Left ventricle myocardium superior (tissue), 1 donor: ENCODE data around the gene IQUB. TPM values are rescaled to one million over a fixed set of nuclear protein-coding genes. Genes with fewer than 3 reads are reported as not detected.

Source experiments
- ATAC-seq: fragments of 200-7000 bp; cut with Tn5 transposase; one replicate; pipeline ENCODE4 v1.9.1; 2020; ENCODE audit warnings: mild to moderate bottlenecking, moderate library complexity
- DNase-seq: peaks from one replicate; pipeline ENCODE4 v3.0.0-alpha.2; 2020
- intact Hi-C: fragments of 100-400 bp; cut with micrococcal nuclease; formaldehyde crosslinking; loops from one replicate; pipeline ENCODE4 v1.11.0; 2022
- long read RNA-seq: library from polyadenylated mRNA; unstranded; transcript quantifications from one replicate; pipeline ENCODE4 v2.0.0, GENCODE V29; 2021
- total RNA-seq: library from RNA; stranded (reverse); fragmentation: NEBNext Ultra II Directional; extraction: Animal tissue kit (Norgen Biotek cat#: 25700); gene quantifications from one replicate; pipeline ENCODE4 v1.2.1, GENCODE V29; 2021
- donor health status: DM: no; HTN: yes; CAD: no; lungs with severe emphysema.

The IQUB gene
- total RNA-seq, result 0.32 TPM
- long read RNA-seq, partial matches to known transcripts, result 0 of 1 reads
- long read RNA-seq, other reads (novel, unspliced or antisense), result 1 of 1 reads

GRCh38 chr7:123534383-123535260, at the start of gene IQUB:
IQUB (minus strand) TSS chr7:123534595; CDS start chr7:123512340, 22,255 bp downstream.
- DNase-seq, result peak; percentile 98
- ATAC-seq, result peak; percentile 96
- intact Hi-C loops, result loop anchor here (5.0 kb wide), 1 partner anchor 42 kb away; no protein-coding TSS in a partner anchor

GRCh38 chr7:123583821-123584220, 49.4 kb upstream of the IQUB start:
- intact Hi-C loops, result no loop called here
- peak; percentile 22 for ATAC-seq
- DNase-seq, result no peak

- intact Hi-C loops, result no loop called here
- DNase-seq, result no peak
- peak; percentile 24 for ATAC-seq
These were observed 46.7 kb upstream of the IQUB start for GRCh38 chr7:123581162-123581459.

- intact Hi-C loops, result no loop called here
- DNase-seq, result no peak
- peak; percentile 80 for ATAC-seq
These were observed 46.2 kb upstream of the IQUB start for GRCh38 chr7:123580406-123581161.

GRCh38 chr7:123579416-123579815, 45.0 kb upstream of the IQUB start:
- intact Hi-C loops, result no loop called here
- ATAC-seq (no peak), DNase-seq (no peak)

- intact Hi-C loops, result no loop called here
- ATAC-seq, result no peak
These were observed 39.6 kb upstream of the IQUB start for GRCh38 chr7:123573896-123574467.

GRCh38 chr7:123573341-123573740, 38.9 kb upstream of the IQUB start:
- intact Hi-C loops, result no loop called here
- no peak for ATAC-seq
- DNase-seq, result no peak

More at GRCh38 chr7:123573896-123574467, 39.6 kb upstream of the IQUB start:
- DNase-seq, result no peak

GRCh38 chr7:123571684-123572083, 37.3 kb upstream of the IQUB start:
- no peak for DNase-seq
- intact Hi-C loops, result no loop called here
- no peak for ATAC-seq

GRCh38 chr7:123571187-123571586, 36.8 kb upstream of the IQUB start:
- ATAC-seq (no peak), DNase-seq (no peak)
- intact Hi-C loops, result no loop called here

GRCh38 chr7:123570390-123571182, 36.2 kb upstream of the IQUB start:
- ATAC-seq (no peak), DNase-seq (no peak)
- intact Hi-C loops, result no loop called here

- no peak for ATAC-seq
- no peak for DNase-seq
- intact Hi-C loops, result no loop called here
These were observed 35.1 kb upstream of the IQUB start for GRCh38 chr7:123569352-123570010.

GRCh38 chr7:123562121-123562520, 27.7 kb upstream of the IQUB start:
- no peak for ATAC-seq
- intact Hi-C loops, result no loop called here
- no peak for DNase-seq

GRCh38 chr7:123558289-123558874, 24.0 kb upstream of the IQUB start:
- DNase-seq (no peak), ATAC-seq (no peak)
- intact Hi-C loops, result no loop called here

- intact Hi-C loops, result no loop called here
These were observed 23.2 kb upstream of the IQUB start, which contains the start of gene NDUFA5 for GRCh38 chr7:123557398-123558288. NDUFA5 (minus strand) TSS chr7:123557818; CDS start chr7:123557795, 23 bp downstream.

GRCh38 chr7:123557016-123557397, 22.6 kb upstream of the IQUB start:
- no peak for DNase-seq
- ATAC-seq, result peak; percentile 29
- intact Hi-C loops, result no loop called here

More at GRCh38 chr7:123557398-123558288, 23.2 kb upstream of the IQUB start, which contains the start of gene NDUFA5:
- ATAC-seq (peak; percentile 99), DNase-seq (peak; percentile 94)

- DNase-seq, result no peak
- no peak for ATAC-seq
- intact Hi-C loops, result no loop called here
These were observed 21.1 kb upstream of the IQUB start for GRCh38 chr7:123555484-123555883.

GRCh38 chr7:123553159-123553558, 18.8 kb upstream of the IQUB start:
- ATAC-seq (no peak), DNase-seq (no peak)
- intact Hi-C loops, result no loop called here
